ENCODE data around the gene PDE6D. TPM values are rescaled to one million over a fixed set of nuclear protein-coding genes. Genes with fewer than 3 reads are reported as not detected.

PDE6D gene
- total RNA-seq, 4 donors from 2014 or later: 12.6 to 29.4 (median 23.6) TPM

- TF ChIP-seq, protein P1, sequence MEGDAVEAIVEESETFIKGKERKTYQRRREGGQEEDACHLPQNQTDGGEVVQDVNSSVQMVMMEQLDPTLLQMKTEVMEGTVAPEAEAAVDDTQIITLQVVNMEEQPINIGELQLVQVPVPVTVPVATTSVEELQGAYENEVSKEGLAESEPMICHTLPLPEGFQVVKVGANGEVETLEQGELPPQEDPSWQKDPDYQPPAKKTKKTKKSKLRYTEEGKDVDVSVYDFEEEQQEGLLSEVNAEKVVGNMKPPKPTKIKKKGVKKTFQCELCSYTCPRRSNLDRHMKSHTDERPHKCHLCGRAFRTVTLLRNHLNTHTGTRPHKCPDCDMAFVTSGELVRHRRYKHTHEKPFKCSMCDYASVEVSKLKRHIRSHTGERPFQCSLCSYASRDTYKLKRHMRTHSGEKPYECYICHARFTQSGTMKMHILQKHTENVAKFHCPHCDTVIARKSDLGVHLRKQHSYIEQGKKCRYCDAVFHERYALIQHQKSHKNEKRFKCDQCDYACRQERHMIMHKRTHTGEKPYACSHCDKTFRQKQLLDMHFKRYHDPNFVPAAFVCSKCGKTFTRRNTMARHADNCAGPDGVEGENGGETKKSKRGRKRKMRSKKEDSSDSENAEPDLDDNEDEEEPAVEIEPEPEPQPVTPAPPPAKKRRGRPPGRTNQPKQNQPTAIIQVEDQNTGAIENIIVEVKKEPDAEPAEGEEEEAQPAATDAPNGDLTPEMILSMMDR (IDR thresholded peaks at IDR 0.05; ENCODE audit: low read depth): no peak
Observed at GRCh38 chr2:231709636-231709980, 71.5 kb downstream of the PDE6D start.

DNA sequence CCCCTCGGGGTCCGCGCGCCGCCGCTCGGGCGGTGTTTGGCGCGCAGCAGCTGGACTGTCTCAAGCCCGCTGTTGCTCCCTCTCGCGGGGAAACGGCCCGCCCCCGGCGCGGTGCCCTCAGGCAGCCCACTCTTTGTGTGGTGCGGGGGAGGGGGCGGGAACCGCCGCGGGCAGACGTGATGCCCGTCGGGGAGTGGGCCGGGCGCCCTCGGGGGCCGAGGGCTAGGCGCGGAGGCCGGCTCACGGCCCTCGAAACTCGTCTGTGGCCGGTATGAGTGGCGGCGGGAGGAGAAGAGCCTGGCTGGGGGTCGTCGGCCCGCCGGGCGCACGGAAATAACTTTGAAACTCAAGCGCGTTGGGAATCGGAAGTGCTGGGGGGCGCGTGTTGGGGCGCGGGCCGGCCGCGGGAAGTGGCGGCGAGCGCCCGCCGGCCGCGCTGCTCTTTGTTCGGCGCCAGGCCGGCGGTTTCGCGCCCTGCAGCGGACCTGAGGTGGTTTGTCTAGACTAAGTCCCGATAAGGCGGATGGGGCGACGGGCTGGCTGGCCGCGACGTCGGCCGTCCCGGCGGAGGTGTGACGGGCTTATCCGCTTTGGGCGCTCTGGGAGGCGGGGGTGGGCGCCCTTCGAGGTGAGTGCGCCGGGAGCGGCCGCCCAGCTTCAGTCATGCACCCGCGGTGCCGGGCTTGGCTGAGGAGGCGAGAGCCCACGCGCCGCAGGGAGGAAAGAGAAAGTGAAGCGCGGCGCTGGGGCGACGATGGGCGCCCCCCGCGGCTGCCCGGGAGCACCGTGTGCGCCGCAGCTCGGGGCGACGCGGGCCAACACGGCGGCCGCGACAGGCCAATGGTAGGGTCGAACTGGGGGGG is 72.1 kb downstream of the PDE6D start:
- TF ChIP-seq, protein P1 (IDR thresholded peaks at IDR 0.05; ENCODE audit: low read depth): no peak

GRCh38 chr2:231707927-231708772 is 72.9 kb downstream of the PDE6D start, which contains the start of gene PTMA:
PTMA (plus strand) TSS chr2:231708525; CDS start chr2:231708707, 182 bp downstream.
- TF ChIP-seq, protein P1 (IDR thresholded peaks at IDR 0.05; ENCODE audit: low read depth): no peak

- TF ChIP-seq, protein P1 (IDR thresholded peaks at IDR 0.05; ENCODE audit: low read depth): no peak
Observed at GRCh38 chr2:231707625-231707926, 73.5 kb downstream of the PDE6D start.

- TF ChIP-seq, protein P1 (IDR thresholded peaks at IDR 0.05; ENCODE audit: low read depth): no peak
Observed at GRCh38 chr2:231706731-231707624, 74.1 kb downstream of the PDE6D start.

DNA sequence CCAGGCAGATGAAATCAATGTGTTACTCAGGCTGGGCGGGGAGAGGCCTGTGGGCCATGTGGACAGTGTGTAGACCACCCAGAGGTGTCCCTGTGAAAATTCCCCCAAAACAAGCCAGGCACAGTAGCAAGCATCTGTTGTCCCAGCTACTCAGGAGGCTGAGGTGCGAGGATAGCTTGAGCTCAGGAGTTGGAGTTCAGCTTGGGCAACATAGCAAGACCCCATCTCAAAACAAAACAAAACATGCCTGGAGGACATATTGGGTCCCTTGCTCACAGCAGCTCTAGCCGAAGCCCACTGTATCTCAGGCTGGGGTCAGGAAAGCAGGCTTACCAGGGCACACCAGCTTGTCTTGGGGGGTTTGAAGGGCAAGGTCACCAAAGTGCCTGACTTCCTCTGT is 77.1 kb downstream of the PDE6D start:
- TF ChIP-seq, protein P1 (IDR thresholded peaks at IDR 0.05; ENCODE audit: low read depth): no peak
